Diencephalon (tissue), 1 donor: ENCODE data around the gene PEX19. TPM values are rescaled to one million over a fixed set of nuclear protein-coding genes. Genes with fewer than 3 reads are reported as not detected.

ENCODE experiments used
- small RNA-seq: library from RNA; depleted of rRNA; stranded (forward); fragments of <200 nt; gene quantifications from one replicate; pipeline ENCODE3, GENCODE V24; 2014
- total RNA-seq: library from RNA; depleted of rRNA; stranded (reverse); fragments of >200 nt; gene quantifications from one replicate; pipeline ENCODE4 v1.2.3, GENCODE V29; 2014

Gene PEX19
- total RNA-seq, result 40.4 TPM

GRCh38 chr1:160284782-160285344, at the start of gene PEX19:
Gene PEX19 (minus strand): TSS chr1:160285133. CDS start chr1:160285124, 9 bp downstream.

GRCh38 chr1:160261893-160262794, 22.8 kb downstream of the PEX19 start, which contains the start of gene DCAF8:
Gene DCAF8 (minus strand): TSS chr1:160262549. CDS start chr1:160244008, 18,541 bp downstream.

Small RNA genes within 50 kb of the gene (small RNA-seq; reads per million reads assigned to genes)
- not detected for gene RF00019

Other genes with a start within 250 kb of the PEX19 start
- 5.5 TPM for gene KCNJ10, start 215.0 kb downstream of the PEX19 start, total RNA-seq
- 18.5 TPM for gene KCNJ9, start 203.6 kb downstream of the PEX19 start, total RNA-seq
- gene IGSF8, start 186.5 kb downstream of the PEX19 start, total RNA-seq, result 45.7 TPM
- 131 TPM for gene ATP1A2, start 169.4 kb downstream of the PEX19 start, total RNA-seq
- gene ATP1A4, start 133.5 kb downstream of the PEX19 start, total RNA-seq, result under 0.01 TPM
- 0.92 TPM for gene CASQ1, start 94.6 kb downstream of the PEX19 start, total RNA-seq
- 167 TPM for gene PEA15, start 79.7 kb downstream of the PEX19 start, total RNA-seq
- 67.4 TPM for gene DCAF8, start 22.6 kb downstream of the PEX19 start, total RNA-seq
- gene COPA, start 58.1 kb upstream of the PEX19 start, total RNA-seq, result 163 TPM
- gene NCSTN, start 58.2 kb upstream of the PEX19 start, total RNA-seq, result 41.1 TPM
- 0.23 TPM for gene NHLH1, start 81.9 kb upstream of the PEX19 start, total RNA-seq
- gene VANGL2, start 115.4 kb upstream of the PEX19 start, total RNA-seq, result 17.8 TPM
- not detected for gene SLAMF6, start 238.1 kb upstream of the PEX19 start, total RNA-seq